A549 treated with AZD2906 at 1 μM for 4 hours (cell line): ENCODE results near the gene FAM120A. TPM values are rescaled to one million over a fixed set of nuclear protein-coding genes. Genes with fewer than 3 reads are reported as not detected.

Experiments used
- total RNA-seq: library from RNA; stranded (reverse); fragments of 200-300 nt; extraction: Qiagen RNA extraction; gene quantifications from 5 replicates; pipeline ENCODE4 v1.2.3, GENCODE V29; 2022

The FAM120A gene
- 70.9 to 84.6 TPM (median 75.4 TPM) in 5 replicates for total RNA-seq

DNA sequence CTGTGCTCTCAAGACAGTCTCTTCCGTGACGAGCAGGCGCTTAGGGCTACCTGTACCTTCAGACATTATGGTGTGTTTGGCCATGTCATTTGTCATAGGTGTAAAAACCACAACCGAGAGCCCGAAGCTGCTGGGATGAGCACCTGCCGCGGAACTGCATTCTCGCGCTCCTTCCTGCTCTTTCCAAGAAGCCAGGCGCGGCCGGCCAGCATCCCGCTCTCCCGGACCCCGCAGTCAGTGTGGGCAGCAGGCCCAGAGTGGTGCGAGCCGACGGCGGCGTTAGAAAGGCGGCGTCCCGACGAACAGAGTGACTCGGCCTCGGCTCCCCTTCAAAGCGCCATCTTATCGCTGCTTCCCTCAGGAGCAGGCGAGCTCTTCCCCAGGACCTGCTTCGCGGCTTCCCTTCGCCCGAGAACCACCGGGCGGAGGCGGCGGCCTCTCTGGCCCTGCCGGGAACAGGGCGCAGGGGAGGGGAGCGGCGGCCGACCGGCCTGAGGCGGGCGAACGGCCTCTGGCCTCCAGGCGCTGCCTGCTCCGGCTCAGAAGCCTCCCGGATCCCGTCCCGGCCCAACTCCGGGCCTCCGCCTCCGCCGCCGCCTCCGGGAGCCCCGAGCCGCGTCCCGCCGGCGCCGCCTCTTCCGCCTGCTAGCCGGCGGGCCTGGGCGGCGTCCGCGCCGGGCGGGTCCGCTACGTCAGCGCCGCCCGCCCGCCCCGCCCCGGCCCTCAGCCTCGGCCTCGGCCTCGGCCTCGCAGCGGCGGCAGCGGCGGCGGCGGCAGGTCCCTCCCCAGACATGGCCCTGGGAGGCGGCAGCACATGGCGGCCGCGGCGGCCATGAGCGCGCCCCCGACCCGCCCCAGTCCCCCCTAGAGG lies at the start of gene FAM120A:
FAM120A (plus strand) TSS at position 741 of the 871 bp plus-strand sequence. CDS start 231 bp downstream, outside the sequence.

DNA sequence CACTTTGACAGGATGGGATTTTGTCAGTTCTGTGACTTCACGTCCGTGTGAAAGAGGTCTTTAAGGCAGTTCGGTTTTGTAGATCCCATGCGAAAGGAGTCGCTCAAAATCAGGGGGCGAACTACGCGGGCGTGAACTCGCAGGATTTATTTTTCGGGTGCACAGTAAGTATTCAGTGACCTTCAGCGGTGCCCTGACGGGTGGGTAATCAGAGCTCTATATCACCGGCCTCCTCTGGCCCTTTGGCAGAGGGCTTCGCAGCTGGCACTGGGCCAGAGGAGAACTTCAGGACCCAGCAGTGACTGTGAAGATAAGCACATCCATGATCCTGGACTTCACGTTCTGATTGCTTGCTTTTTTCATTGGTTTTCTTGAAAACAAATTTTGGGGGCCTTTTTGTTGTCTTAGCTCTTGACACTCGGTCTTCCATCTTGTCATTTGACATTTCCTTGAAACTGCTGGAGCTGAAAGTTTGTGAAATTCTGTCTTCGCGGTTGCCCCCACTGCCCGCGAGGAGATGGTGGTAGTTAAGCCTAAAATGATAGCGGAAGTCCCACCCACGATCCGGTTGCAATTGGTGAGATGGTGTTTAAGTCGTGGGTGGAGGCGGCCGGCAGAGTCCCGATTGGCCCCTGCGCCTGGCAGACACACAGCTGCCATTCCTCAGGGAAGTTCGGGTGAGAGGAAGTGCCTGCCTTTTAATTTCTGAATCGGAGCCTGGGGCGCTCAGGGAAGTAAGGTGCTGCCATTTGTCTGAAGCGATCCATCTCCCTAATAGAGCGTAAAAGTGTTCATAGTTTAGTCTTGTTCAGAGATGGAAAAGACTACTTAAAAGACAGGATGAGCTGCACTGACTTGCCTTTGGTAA lies 1.8 kb downstream of the FAM120A start, which contains the start of gene FAM120AOS:
FAM120AOS (minus strand) TSS at position 535 of the 868 bp plus-strand sequence. CDS start 872 bp downstream, outside the sequence.

GRCh38 chr9:93576258-93577077 lies 125.0 kb downstream of the FAM120A start, which contains the start of gene PHF2:
TSS of gene PHF2 (plus strand) at chr9:93576584. CDS start at chr9:93576774, 190 bp downstream.

Other genes with a start within 250 kb of the FAM120A start
- 45.5 to 49.0 TPM (median 47.3 TPM) in 5 replicates for gene FAM120AOS, start 1.9 kb downstream of the FAM120A start, total RNA-seq
- gene PHF2, start 124.9 kb downstream of the FAM120A start, total RNA-seq: 14.6 to 17.5 TPM (median 16.0 TPM) in 5 replicates